HuH-7.5 (cell line): ENCODE measurements around the gene CCDC141.
A peak's percentile ranks its signal among the peaks of the same experiment; 100 is the strongest.

ENCODE experiments used
- DNase-seq: peaks from one replicate; pipeline ENCODE4 v3.0.0; 2011; ENCODE audit warnings: low spot score

CCDC141 gene

GRCh38 chr2:178962805-178963433, 87.0 kb downstream of the CCDC141 start:
- no peak for DNase-seq

DNA sequence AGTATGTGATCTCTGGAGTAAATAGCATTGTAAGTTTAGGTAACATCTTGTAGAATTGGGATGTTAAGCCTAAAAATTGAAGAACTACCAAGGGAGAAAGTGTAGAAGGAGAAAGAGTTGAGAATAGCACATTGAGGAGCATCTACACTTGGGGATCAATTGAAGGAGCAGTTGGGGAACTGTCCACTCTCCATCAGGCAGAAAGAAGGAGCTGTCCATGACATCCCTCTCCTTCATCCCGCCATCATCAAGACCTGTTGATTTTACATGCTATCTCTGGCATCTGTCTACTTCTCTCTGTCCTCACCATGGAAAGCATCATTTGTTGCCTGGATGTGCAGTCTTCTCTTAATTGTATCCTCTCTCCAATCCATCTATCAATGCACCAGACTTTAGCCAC, 87.8 kb downstream of the CCDC141 start:
- DNase-seq, result no peak

DNA sequence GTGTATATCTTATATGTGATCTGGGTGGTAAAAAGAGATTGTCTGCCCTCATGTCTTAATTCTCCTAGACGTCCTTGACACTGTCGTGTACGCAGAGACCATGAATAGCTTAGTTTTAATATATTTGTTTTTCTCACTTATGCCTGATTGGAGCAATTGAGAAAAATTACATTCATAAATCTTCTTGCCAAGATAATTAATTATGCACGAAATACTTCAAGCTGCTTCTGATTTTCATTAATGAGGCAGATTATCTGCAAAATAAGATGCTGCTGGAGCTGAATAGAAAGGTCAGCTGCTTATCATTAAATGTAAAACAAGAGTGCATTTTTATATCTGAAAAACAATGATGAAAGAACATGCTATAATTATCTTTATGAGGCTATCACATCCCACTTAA, 95.9 kb downstream of the CCDC141 start:
- no peak for DNase-seq

- no peak for DNase-seq
Observed at GRCh38 chr2:178951266-178952006, 98.5 kb downstream of the CCDC141 start.

DNA sequence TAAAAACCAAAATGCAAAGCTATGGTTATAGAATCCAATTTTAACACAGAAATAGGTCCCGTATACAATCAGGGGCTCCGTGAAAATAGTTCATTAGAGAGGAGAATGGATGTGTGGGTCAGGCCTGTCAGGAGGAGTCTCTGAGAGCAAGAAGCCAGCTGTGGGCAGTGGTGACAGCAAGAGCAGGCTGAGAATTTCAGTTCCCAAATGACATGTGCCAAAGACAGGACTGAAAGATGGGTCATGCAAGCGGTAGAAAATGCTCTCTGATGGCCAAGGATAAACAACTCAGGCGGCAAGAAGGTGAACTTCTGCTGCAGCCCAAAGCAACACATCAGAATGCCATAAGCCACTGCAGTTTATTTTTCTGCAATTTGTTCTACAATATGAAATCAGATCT, 100.4 kb downstream of the CCDC141 start:
- DNase-seq, result no peak

DNA sequence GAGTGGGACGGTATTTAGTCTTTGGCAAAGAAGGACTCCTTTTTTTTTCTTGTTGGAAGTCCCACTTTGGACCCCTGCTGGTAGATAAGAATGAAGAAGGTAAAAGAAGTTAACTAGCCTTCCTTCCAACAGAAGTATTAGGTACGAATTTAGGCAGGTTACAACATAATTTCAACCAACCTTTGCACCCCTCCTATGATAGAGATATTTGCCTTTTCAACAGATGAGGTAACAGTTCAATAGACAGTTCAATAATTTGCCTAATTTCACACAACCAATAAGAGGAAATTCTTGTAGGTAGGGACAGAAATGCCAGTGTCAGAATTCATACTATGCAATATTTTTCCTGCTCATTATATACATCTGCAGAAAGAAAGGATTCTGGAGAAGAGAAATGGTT, 100.8 kb downstream of the CCDC141 start:
- no peak for DNase-seq

GRCh38 chr2:178947006-178947405, 102.9 kb downstream of the CCDC141 start:
- DNase-seq, result no peak

- DNase-seq, result no peak
Observed at GRCh38 chr2:178946494-178946893, 103.4 kb downstream of the CCDC141 start.

DNA sequence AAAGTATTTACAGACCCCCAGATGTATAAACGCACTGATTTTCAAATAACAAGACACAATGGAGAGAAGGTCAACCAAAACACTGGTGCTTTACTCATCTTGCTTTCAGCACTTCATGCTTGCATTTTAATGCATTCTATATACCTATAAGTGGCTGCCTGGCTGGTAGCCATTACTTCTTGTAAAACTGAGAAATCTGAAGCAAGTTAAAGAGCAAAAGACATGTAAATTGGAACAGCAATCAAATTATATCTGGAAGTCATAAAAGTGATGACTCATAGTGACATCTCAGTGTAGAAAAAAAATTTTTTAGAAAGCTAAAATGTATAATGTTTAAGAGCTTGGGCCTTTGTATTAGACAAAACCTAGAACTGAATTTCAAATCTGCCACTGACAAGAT, 106.2 kb downstream of the CCDC141 start:
- DNase-seq, result no peak

GRCh38 chr2:178934571-178934970, 115.4 kb downstream of the CCDC141 start:
- no peak for DNase-seq

GRCh38 chr2:178933493-178933892, 116.4 kb downstream of the CCDC141 start:
- no peak for DNase-seq

GRCh38 chr2:178928077-178928476, 121.9 kb downstream of the CCDC141 start:
- no peak for DNase-seq

GRCh38 chr2:178927173-178927572, 122.8 kb downstream of the CCDC141 start:
- no peak for DNase-seq

DNA sequence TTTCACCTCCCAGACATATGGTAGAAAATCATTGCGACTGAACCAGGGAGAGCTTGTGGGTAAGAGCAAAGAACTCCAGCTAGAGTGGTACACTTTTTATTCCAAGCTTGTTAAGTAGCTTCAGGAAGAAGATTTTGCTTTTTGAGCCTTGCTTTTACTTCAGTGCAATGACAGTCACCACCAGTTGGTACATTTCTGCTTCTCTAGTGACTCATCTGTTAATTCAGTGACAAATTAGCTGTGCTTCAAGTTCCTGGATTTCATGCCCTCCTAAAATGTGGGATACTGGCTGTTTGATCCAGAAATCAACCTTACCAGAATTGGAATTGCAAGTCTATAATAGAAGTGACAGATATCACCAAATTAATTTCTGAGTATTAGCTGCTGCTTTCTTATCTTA, 125.1 kb downstream of the CCDC141 start:
- no peak for DNase-seq

DNA sequence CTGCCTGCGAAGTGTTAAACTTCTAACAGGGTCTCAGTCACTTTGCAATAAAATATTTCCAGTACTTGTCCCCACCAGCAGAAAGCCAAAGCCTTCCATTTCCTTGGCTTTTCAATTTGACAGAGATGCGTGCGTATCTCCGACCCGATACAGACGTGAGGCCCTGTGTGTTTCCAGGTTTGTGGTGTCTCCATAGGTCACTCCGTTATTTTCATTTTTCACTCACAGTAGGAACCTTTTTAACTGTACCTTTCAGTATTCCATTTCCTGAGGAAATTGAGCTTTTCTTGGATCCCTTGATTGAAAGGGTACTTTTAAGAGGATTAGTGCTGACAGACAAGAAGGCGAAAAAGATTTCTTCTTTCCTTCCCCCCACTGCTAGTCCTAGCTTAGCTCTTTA, 126.4 kb downstream of the CCDC141 start:
- no peak for DNase-seq

- DNase-seq, result no peak
Observed at GRCh38 chr2:178920916-178921513, 128.9 kb downstream of the CCDC141 start.

GRCh38 chr2:178917555-178917954, 132.4 kb downstream of the CCDC141 start:
- no peak for DNase-seq

- DNase-seq, result no peak
Observed at GRCh38 chr2:178915423-178916173, 134.3 kb downstream of the CCDC141 start.

- peak; percentile 31 for DNase-seq
Observed at GRCh38 chr2:178914259-178914849, 135.6 kb downstream of the CCDC141 start.

GRCh38 chr2:178913049-178913441, 136.9 kb downstream of the CCDC141 start:
- DNase-seq, result no peak

- DNase-seq, result no peak
Observed at GRCh38 chr2:178912416-178913048, 137.4 kb downstream of the CCDC141 start.

- DNase-seq, result no peak
Observed at GRCh38 chr2:178911039-178911438, 138.9 kb downstream of the CCDC141 start.
